A549 (cell line): ENCODE data around the gene HNRNPH1. TPM values are rescaled to one million over a fixed set of nuclear protein-coding genes. Genes with fewer than 3 reads are reported as not detected.

Experiments used
- ATAC-seq, 2 experiments: fragments of 200-7000 bp in 1 of 2; fragments of >200 bp in 1 of 2; cut with Nextera tagmentation in 1 of 2; cut with Tn5 transposase in 1 of 2; 3 replicates each; pipeline versions ENCODE4 v1.8.0 to v1.9.1; 2018 to 2020; ENCODE audit warnings: mild to moderate bottlenecking in 1 of 2, moderate library complexity in 1 of 2
- CTCF ChIA-PET: fragments of 300-600 bp; sonication (Branson Sonifier 250); formaldehyde crosslinking; extraction: SDS; loops from one replicate; lab custom pipeline; 2021; ENCODE audit warnings: antibody characterized with exemption, inconsistent platforms; lab: Yijun Ruan, JAX
- POLR2A ChIA-PET: fragments of 350-600 bp; formaldehyde crosslinking; extraction: SDS; loops from one replicate; lab custom pipeline; 2021; ENCODE audit warnings: antibody characterized with exemption, inconsistent platforms; lab: Yijun Ruan, JAX
- DNase-seq, 2 experiments: peaks; one replicate each; pipeline versions ENCODE4 v3.0.0 to v3.0.0-alpha.2; 2011 to 2016; ENCODE audit warnings: low read depth in 1 of 2, low spot score in 1 of 2
- FAIRE-seq: peaks from 2 replicates; lab custom pipeline; 2011; peaks lifted over from hg19 to GRCh38; lab: Jason Lieb, UNC
- H3K27ac ChIP-seq, 2 experiments: fragments of >200 bp; sonication (Bioruptor Twin); formaldehyde crosslinking; 3 replicates each; pipeline ENCODE4 v1.5.1; 2016 to 2017
- H3K4me1 ChIP-seq: fragments of >200 bp; sonication (Bioruptor Twin); formaldehyde crosslinking; 3 replicates; pipeline ENCODE4 v1.6.1; 2016
- H3K4me2 ChIP-seq: fragments of >200 bp; sonication (Bioruptor Twin); formaldehyde crosslinking; 3 replicates; pipeline ENCODE4 v1.6.1; 2016
- H3K4me3 ChIP-seq: fragments of >200 bp; sonication (Bioruptor Twin); formaldehyde crosslinking; 3 replicates; pipeline ENCODE4 v1.5.1; 2016
- H3K9me3 ChIP-seq: fragments of >200 bp; sonication (Bioruptor Twin); formaldehyde crosslinking; 3 replicates; pipeline ENCODE4 v1.6.1; 2016
- CBX8 ChIP-seq: fragments of 200-600 bp; sonication (generic); IDR thresholded peaks from 2 replicates; pipeline ENCODE4 v1.6.1; 2016
- CHD2 ChIP-seq: fragments of 150-350 bp; IDR thresholded peaks from 2 replicates; pipeline ENCODE4 v1.6.1; 2014; ENCODE audit warnings: low read length; ENCODE audit not compliant: partially characterized antibody
- EP300 ChIP-seq, 2 experiments: fragments of >200 bp; sonication (Bioruptor Twin); formaldehyde crosslinking; IDR thresholded peaks; 2 replicates in 1 of 2; 3 replicates in 1 of 2; pipeline ENCODE4 v1.6.1; 2016 to 2017
- HEYL ChIP-seq: fragments of 250-450 bp; sonication (Bioruptor Pico); IDR thresholded peaks from 2 replicates; pipeline ENCODE4 v1.8.0; 2021; ENCODE audit warnings: mild to moderate bottlenecking, moderate library complexity
- JUN ChIP-seq, 2 experiments: fragments of >200 bp; sonication (Bioruptor Twin); formaldehyde crosslinking; IDR thresholded peaks; 2 replicates in 1 of 2; 3 replicates in 1 of 2; pipeline ENCODE4 v1.6.1; 2016 to 2017
- JUNB ChIP-seq: fragments of >200 bp; sonication (Bioruptor Twin); formaldehyde crosslinking; IDR thresholded peaks from 2 replicates; pipeline ENCODE4 v1.6.1; 2016
- NFE2L2 ChIP-seq: fragments of 150-350 bp; conservative IDR thresholded peaks from 2 replicates; pipeline ENCODE4 v1.6.1; 2014; ENCODE audit warnings: low read length
- POLR2AphosphoS2 ChIP-seq: conservative IDR thresholded peaks from 2 replicates; pipeline ENCODE4 v1.6.1; 2012; ENCODE audit warnings: low read length, improper control_type of control experiment, inconsistent platforms
- RFX5 ChIP-seq: fragments of 450-650 bp; IDR thresholded peaks from 2 replicates; pipeline ENCODE4 v1.7.1; 2014; ENCODE audit warnings: antibody characterized with exemption, mild to moderate bottlenecking, moderate library complexity
- RNF2 ChIP-seq: fragments of 200-600 bp; sonication (generic); IDR thresholded peaks from 2 replicates; pipeline ENCODE4 v1.6.1; 2016; ENCODE audit warnings: low read depth, mild to moderate bottlenecking, antibody characterized with exemption, moderate library complexity, borderline replicate concordance
- SMC3 ChIP-seq: fragments of >200 bp; sonication (Bioruptor Twin); formaldehyde crosslinking; IDR thresholded peaks from 3 replicates; pipeline ENCODE4 v1.6.1; 2018; ENCODE audit warnings: inconsistent platforms
- SREBF2 ChIP-seq: fragments of 450-650 bp; IDR thresholded peaks from 2 replicates; pipeline ENCODE4 v1.6.1; 2014; ENCODE audit warnings: mild to moderate bottlenecking, moderate library complexity
- ZFP36 ChIP-seq: fragments of 450-650 bp; IDR thresholded peaks from 2 replicates; pipeline ENCODE4 v1.6.1; 2014; ENCODE audit warnings: borderline replicate concordance; ENCODE audit not compliant: partially characterized antibody
- ZSCAN20 ChIP-seq: fragments of 250-450 bp; sonication (Bioruptor Pico); IDR thresholded peaks from 2 replicates; pipeline ENCODE4 v1.8.0; 2022; ENCODE audit warnings: mild to moderate bottlenecking, moderate library complexity
- WGBS: methylation state at CpG from one replicate; pipeline ENCODE4 v1.1.6; 2017; ENCODE audit errors: missing lambda C conversion rate; 5-methylcytosine and 5-hydroxymethylcytosine counted together
- polyA plus RNA-seq, 4 experiments: library from polyadenylated mRNA; depleted of rRNA in 3 of 4; stranded (reverse); fragments of >200 nt; fragmentation: RNase III in 1 of 4; extraction: RNeasy Plus Mini Kit Qiagen cat#74134 plus additional on column Dnase treatment in 1 of 4; gene quantifications; 2 replicates in 3 of 4; 3 replicates in 1 of 4; pipeline ENCODE4 v1.2.3, GENCODE V29; 2011 to 2017
- TF ChIP-seq, protein P1 (sequence below): fragments of 200-600 bp; sonication (generic); IDR thresholded peaks from 2 replicates; pipeline ENCODE4 v1.6.1; 2016; ENCODE audit warnings: antibody characterized with exemption, mild to moderate bottlenecking, moderate library complexity
- TF ChIP-seq, protein P2 (sequence below): IDR thresholded peaks from 2 replicates; pipeline ENCODE4 v1.6.1; 2012
- TF ChIP-seq, protein P3 (sequence below): fragments of 250-450 bp; sonication (Bioruptor Pico); IDR thresholded peaks from 2 replicates; pipeline ENCODE4 v1.5.0; 2021; ENCODE audit warnings: mild to moderate bottlenecking, moderate library complexity, borderline replicate concordance

The HNRNPH1 gene
- polyA plus RNA-seq, 2 of the 4 experiments (the other 2 are of a cell fraction), result 688 to 1,576 TPM

DNA sequence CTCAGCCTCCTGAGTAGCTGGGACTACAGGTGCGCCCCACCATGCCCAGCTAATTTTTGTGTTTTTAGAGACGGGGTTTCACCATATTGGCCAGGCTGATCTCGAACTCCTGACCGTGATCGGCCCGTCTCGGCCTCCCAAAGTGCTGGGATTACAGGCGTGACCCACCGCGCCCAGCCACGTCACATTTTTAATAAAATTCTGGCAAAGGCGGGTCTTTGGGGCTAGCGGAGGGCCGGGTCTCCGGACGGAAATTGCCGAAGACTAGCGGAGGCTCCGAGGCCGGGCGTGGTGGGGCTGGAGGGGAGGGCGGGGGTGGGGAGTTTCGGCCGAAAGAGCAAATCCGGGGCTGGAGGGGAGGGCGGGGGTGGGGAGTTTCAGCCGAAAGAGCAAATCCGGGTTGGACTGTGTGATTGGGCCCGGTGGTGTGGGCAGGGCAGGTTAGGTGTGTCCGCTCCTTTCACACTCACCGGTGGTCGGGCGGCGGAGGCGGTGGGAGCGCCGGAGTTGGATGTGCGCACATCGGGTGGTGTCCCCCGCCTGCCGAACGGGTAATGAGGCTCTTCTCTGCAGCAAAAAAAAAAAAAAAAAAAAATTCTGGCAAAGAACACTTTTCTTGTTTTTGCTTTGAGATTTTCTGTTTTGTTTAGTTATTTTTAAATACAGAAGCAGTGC is 46.0 kb downstream of the HNRNPH1 start:
- no peak for DNase-seq
- CTCF ChIA-PET, result no interaction called here
- H3K4me3 ChIP-seq, result no peak overlapping the region
- POLR2A ChIA-PET, result no interaction called here
- FAIRE-seq, result no peak
- H3K4me2 ChIP-seq, result no peak overlapping the region
- H3K27ac ChIP-seq, result no peak overlapping the region
- H3K9me3 ChIP-seq, result no peaks in the 10 kb centered on the region
- H3K4me1 ChIP-seq, result no peaks in the 10 kb centered on the region
- TF ChIP-seq SREBF2, result no peak
- no peak for TF ChIP-seq JUNB
- no peak for TF ChIP-seq ZFP36
- TF ChIP-seq POLR2AphosphoS2, result no peak
- no peak for TF ChIP-seq NFE2L2
- TF ChIP-seq, all 56 proteins: peak for 0
- ATAC-seq, result no peak
- 97% methylated on average over 26 of the region's 42 CpGs for WGBS

DNA sequence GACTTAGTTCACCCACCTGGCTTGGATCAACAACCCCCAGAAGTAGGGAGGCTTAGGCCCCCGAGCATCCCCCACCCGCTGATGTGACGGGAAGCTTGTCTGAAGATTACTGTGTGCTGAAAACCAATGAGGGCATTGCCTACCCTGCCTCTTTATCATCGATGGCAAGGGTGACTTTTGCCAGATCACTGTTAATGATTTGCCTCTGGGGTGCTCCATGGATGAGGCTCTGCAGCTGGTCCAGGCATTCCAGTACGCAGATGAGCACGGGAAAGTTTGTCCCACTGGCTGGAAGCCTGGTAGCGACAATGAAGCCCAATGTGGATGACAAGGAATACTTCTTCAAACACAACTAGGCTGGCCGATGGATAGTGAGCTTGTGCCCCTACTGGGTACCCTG is 51.1 kb downstream of the HNRNPH1 start:
- no peaks in the 10 kb centered on the region for H3K4me1 ChIP-seq
- POLR2A ChIA-PET, result no interaction called here
- H3K9me3 ChIP-seq, result no peaks in the 10 kb centered on the region
- CTCF ChIA-PET, result interaction anchor here (1.8 kb wide), 1 partner anchor 1338 kb away, joined by 6 read pairs; no protein-coding TSS in a partner anchor
- H3K4me3 ChIP-seq, result no peak overlapping the region
- H3K4me2 ChIP-seq, result no peak overlapping the region
- ATAC-seq, result no peak
- WGBS, result 88% methylated on average over 5 of the region's 8 CpGs
- no peak for DNase-seq
- FAIRE-seq, result no peak
- H3K27ac ChIP-seq, result no peak overlapping the region
- TF ChIP-seq RNF2 (no peak), CHD2 (no peak)

DNA sequence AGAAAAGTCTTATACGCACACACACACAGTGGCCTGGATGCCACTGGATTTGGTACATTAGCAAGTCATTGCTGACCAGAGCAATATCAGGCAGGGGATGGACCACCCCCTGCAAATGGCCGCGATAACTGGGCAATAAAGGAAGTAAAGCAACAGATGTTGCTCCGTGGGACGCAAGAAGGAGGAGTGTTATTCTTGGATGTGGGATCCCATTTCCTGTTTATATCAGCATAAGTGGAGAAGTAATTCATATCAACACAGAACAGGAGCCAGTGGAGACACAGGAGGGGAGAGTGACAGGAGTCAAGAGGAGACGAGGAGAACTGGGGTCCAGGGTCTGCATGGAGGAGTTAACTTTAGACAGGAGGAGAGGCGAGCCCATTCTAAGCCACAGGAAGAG is 54.8 kb downstream of the HNRNPH1 start:
- POLR2A ChIA-PET, result no interaction called here
- DNase-seq (no peak), ATAC-seq (no peak), FAIRE-seq (no peak)
- CTCF ChIA-PET, result no interaction called here
- H3K4me3 ChIP-seq, result no peak overlapping the region
- no peaks in the 10 kb centered on the region for H3K9me3 ChIP-seq
- 92% methylated on average over 7 of the region's 7 CpGs for WGBS
- H3K4me1 ChIP-seq, result no peaks in the 10 kb centered on the region
- no peak for TF ChIP-seq SREBF2
- TF ChIP-seq EP300 (IDR thresholded peaks at IDR 0.05), result no peak
- no peak for TF ChIP-seq HEYL (CRISPR knock-in tag)
- TF ChIP-seq, protein P1, sequence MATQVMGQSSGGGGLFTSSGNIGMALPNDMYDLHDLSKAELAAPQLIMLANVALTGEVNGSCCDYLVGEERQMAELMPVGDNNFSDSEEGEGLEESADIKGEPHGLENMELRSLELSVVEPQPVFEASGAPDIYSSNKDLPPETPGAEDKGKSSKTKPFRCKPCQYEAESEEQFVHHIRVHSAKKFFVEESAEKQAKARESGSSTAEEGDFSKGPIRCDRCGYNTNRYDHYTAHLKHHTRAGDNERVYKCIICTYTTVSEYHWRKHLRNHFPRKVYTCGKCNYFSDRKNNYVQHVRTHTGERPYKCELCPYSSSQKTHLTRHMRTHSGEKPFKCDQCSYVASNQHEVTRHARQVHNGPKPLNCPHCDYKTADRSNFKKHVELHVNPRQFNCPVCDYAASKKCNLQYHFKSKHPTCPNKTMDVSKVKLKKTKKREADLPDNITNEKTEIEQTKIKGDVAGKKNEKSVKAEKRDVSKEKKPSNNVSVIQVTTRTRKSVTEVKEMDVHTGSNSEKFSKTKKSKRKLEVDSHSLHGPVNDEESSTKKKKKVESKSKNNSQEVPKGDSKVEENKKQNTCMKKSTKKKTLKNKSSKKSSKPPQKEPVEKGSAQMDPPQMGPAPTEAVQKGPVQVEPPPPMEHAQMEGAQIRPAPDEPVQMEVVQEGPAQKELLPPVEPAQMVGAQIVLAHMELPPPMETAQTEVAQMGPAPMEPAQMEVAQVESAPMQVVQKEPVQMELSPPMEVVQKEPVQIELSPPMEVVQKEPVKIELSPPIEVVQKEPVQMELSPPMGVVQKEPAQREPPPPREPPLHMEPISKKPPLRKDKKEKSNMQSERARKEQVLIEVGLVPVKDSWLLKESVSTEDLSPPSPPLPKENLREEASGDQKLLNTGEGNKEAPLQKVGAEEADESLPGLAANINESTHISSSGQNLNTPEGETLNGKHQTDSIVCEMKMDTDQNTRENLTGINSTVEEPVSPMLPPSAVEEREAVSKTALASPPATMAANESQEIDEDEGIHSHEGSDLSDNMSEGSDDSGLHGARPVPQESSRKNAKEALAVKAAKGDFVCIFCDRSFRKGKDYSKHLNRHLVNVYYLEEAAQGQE, result no peak
- TF ChIP-seq, protein P2, sequence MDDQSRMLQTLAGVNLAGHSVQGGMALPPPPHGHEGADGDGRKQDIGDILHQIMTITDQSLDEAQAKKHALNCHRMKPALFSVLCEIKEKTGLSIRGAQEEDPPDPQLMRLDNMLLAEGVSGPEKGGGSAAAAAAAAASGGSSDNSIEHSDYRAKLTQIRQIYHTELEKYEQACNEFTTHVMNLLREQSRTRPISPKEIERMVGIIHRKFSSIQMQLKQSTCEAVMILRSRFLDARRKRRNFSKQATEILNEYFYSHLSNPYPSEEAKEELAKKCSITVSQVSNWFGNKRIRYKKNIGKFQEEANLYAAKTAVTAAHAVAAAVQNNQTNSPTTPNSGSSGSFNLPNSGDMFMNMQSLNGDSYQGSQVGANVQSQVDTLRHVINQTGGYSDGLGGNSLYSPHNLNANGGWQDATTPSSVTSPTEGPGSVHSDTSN, result no peak
- TF ChIP-seq JUNB, result no peak
- no peak for TF ChIP-seq ZSCAN20 (CRISPR knock-in tag)
- no peak for TF ChIP-seq POLR2AphosphoS2
- no peak for TF ChIP-seq RFX5
- TF ChIP-seq, protein P3, sequence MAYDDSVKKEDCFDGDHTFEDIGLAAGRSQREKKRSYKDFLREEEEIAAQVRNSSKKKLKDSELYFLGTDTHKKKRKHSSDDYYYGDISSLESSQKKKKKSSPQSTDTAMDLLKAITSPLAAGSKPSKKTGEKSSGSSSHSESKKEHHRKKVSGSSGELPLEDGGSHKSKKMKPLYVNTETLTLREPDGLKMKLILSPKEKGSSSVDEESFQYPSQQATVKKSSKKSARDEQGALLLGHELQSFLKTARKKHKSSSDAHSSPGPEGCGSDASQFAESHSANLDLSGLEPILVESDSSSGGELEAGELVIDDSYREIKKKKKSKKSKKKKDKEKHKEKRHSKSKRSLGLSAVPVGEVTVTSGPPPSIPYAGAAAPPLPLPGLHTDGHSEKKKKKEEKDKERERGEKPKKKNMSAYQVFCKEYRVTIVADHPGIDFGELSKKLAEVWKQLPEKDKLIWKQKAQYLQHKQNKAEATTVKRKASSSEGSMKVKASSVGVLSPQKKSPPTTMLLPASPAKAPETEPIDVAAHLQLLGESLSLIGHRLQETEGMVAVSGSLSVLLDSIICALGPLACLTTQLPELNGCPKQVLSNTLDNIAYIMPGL (CRISPR knock-in tag), result no peak
- TF ChIP-seq CBX8, result no peak
- no peak for TF ChIP-seq SMC3
- TF ChIP-seq JUN (IDR thresholded peaks at IDR 0.05), result no peak
- TF ChIP-seq, all 56 proteins: peak for 0
- no peak overlapping the region for H3K27ac ChIP-seq
- no peak overlapping the region for H3K4me2 ChIP-seq
